K562 (cell line): ENCODE data around the gene METTL25B. TPM values are rescaled to one million over a fixed set of nuclear protein-coding genes. Genes with fewer than 3 reads are reported as not detected.

ENCODE experiments used
- CEBPZ ChIP-seq: fragments of 150-350 bp; IDR thresholded peaks from 2 replicates; pipeline ENCODE4 v1.6.1; 2014; ENCODE audit warnings: low read depth, mild to moderate bottlenecking, low read length, borderline replicate concordance
- EWSR1 ChIP-seq: fragments of 450-650 bp; IDR thresholded peaks from 2 replicates; pipeline ENCODE4 v1.6.1; 2018; ENCODE audit warnings: borderline replicate concordance, mild to moderate bottlenecking, low read depth, moderate library complexity; ENCODE audit not compliant: partially characterized antibody
- MCM7 ChIP-seq, 2 experiments: fragments of 450-650 bp; IDR thresholded peaks; 2 replicates each; pipeline ENCODE4 v1.6.1; 2016 to 2018
- POLR3A ChIP-seq: IDR thresholded peaks from 2 replicates; pipeline ENCODE4 v1.6.1; 2011; ENCODE audit warnings: borderline replicate concordance, mild to moderate bottlenecking, moderate library complexity; ENCODE audit not compliant: insufficient read length, insufficient read depth; ENCODE audit errors: extremely low read depth
- PRDM10 ChIP-seq: fragments of 450-650 bp; IDR thresholded peaks from 2 replicates; pipeline ENCODE4 v1.6.1; 2018; ENCODE audit not compliant: partially characterized antibody
- RBFOX2 ChIP-seq: fragments of 200-400 bp; formaldehyde crosslinking; IDR thresholded peaks from 2 replicates; pipeline ENCODE4 v1.6.1; 2017; ENCODE audit warnings: low read depth, mild to moderate bottlenecking, low read length, moderate library complexity
- RHOXF2B ChIP-seq: fragments of 250-450 bp; sonication (Bioruptor Pico); conservative IDR thresholded peaks from 2 replicates; pipeline ENCODE4 v1.5.1; 2021
- ZBTB8A ChIP-seq: fragments of 450-650 bp; IDR thresholded peaks from 2 replicates; pipeline ENCODE4 v1.6.1; 2018; ENCODE audit warnings: mild to moderate bottlenecking, moderate library complexity; ENCODE audit not compliant: partially characterized antibody
- ZFP36 ChIP-seq: fragments of 150-350 bp; IDR thresholded peaks from 2 replicates; pipeline ENCODE4 v1.6.1; 2018; ENCODE audit warnings: low read length, low read depth; ENCODE audit not compliant: partially characterized antibody
- ZNF639 ChIP-seq, 2 experiments: fragments of 200-800 bp in 1 of 2; sonication (Bioruptor generic) in 1 of 2; sonication (generic) in 1 of 2; formaldehyde crosslinking in 1 of 2; IDR thresholded peaks in 1 of 2; conservative IDR thresholded peaks in 1 of 2; 2 replicates each; pipeline versions ENCODE4 v1.5.0 to v1.6.1; 2016 to 2020; ENCODE audit warnings: missing compliant biosample characterization in 1 of 2, missing genetic modification characterization in 1 of 2, missing genetic modification reagents in 1 of 2
- polyA plus RNA-seq, 8 experiments: library from polyadenylated mRNA; depleted of rRNA in 4 of 8; stranded (reverse) in 5 of 8; unstranded in 3 of 8; fragments of >200 nt; fragmentation: Nextera tagmentation in 2 of 8; fragmentation: Illumina TruSeq in 1 of 8; extraction: Ambion mirVana in 2 of 8; extraction: Trizol in 1 of 8; gene quantifications; 2 replicates each; pipeline versions ENCODE4 v1.2.1 to v1.2.3, GENCODE V29; 2011 to 2014; ENCODE audit warnings: inconsistent platforms in 1 of 8, missing spikeins in 1 of 8
- total RNA-seq, 7 experiments: library from RNA; depleted of rRNA in 6 of 7; stranded (reverse); fragments of >200 nt in 6 of 7; fragmentation: Illumina TruSeq in 2 of 7; extraction: Trizol in 2 of 7; gene quantifications; 2 replicates each; pipeline versions ENCODE4 v1.2.1 to v1.2.3, GENCODE V29; 2011 to 2021; ENCODE audit warnings: low replicate concordance in 1 of 7
- TF ChIP-seq, protein P1 (sequence below), 3 experiments: fragments of 200-800 bp in 1 of 3; fragments of 250-450 bp in 1 of 3; fragments of 450-650 bp in 1 of 3; sonication (Bioruptor Pico) in 1 of 3; sonication (Bioruptor generic) in 1 of 3; formaldehyde crosslinking in 1 of 3; IDR thresholded peaks; 2 replicates each; pipeline versions ENCODE4 v1.6.1 to v1.8.0; 2016 to 2022; ENCODE audit warnings: mild to moderate bottlenecking in 2 of 3, missing genetic modification characterization in 2 of 3, missing compliant biosample characterization in 1 of 3, moderate library complexity in 1 of 3

The METTL25B gene
- total and polyA plus RNA-seq, 9 of the 15 experiments (the other 6 are each of a cell fraction or from before 2014, with no cell fraction given), result 7.7 to 48.3 (median 33.1) TPM

GRCh38 chr1:156751757-156752481 is 23.6 kb downstream of the METTL25B start (continued):
- TF ChIP-seq CEBPZ (0 out of 2 replicates have a peak, but pooled peaks have one; percentile 11), RHOXF2B (CRISPR knock-in tag) (no peak), MCM7 (IDR thresholded peaks at IDR 0.05) (no peak), POLR3A (no peak), ZFP36 (no peak), ZBTB8A (no peak), ZNF639 (CRISPR knock-in tag; conservative IDR thresholded peaks at IDR 0.05 in 1 of 2, IDR thresholded peaks at IDR 0.05 in 1 of 2) (peak in 1 of 2 experiments; percentile 18; a peak in 2 of 4 replicates), EWSR1 (no peak), PRDM10 (no peak), RBFOX2 (peak; percentile 72)
- TF ChIP-seq, protein P1, sequence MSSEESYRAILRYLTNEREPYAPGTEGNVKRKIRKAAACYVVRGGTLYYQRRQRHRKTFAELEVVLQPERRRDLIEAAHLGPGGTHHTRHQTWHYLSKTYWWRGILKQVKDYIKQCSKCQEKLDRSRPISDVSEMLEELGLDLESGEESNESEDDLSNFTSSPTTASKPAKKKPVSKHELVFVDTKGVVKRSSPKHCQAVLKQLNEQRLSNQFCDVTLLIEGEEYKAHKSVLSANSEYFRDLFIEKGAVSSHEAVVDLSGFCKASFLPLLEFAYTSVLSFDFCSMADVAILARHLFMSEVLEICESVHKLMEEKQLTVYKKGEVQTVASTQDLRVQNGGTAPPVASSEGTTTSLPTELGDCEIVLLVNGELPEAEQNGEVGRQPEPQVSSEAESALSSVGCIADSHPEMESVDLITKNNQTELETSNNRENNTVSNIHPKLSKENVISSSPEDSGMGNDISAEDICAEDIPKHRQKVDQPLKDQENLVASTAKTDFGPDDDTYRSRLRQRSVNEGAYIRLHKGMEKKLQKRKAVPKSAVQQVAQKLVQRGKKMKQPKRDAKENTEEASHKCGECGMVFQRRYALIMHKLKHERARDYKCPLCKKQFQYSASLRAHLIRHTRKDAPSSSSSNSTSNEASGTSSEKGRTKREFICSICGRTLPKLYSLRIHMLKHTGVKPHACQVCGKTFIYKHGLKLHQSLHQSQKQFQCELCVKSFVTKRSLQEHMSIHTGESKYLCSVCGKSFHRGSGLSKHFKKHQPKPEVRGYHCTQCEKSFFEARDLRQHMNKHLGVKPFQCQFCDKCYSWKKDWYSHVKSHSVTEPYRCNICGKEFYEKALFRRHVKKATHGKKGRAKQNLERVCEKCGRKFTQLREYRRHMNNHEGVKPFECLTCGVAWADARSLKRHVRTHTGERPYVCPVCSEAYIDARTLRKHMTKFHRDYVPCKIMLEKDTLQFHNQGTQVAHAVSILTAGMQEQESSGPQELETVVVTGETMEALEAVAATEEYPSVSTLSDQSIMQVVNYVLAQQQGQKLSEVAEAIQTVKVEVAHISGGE (CRISPR knock-in tag; IDR thresholded peaks at IDR 0.05), result no peak; a peak in 1 of 6 replicates
- TF ChIP-seq, all 486 proteins: peak for 127
